Colonic mucosa (tissue), 4 donors: ENCODE data around the gene CNDP1. TPM values are rescaled to one million over a fixed set of nuclear protein-coding genes. Genes with fewer than 3 reads are reported as not detected.
"Not testable (repeated sequence)": the region's sequence is repeated elsewhere in the genome, so short reads cannot be mapped to it uniquely, and the experiment has no call there.

ENCODE experiments used
- DNase-seq: peaks from one replicate; pipeline ENCODE4 v3.0.0-alpha.2; 2020
- H3K27ac ChIP-seq: fragments of 200-600 bp; one replicate; pipeline ENCODE4 v1.8.0; 2021
- H3K27me3 ChIP-seq: fragments of 200-600 bp; one replicate; pipeline ENCODE4 v1.8.0; 2021
- H3K36me3 ChIP-seq: fragments of 200-600 bp; one replicate; pipeline ENCODE4 v1.8.0; 2021
- H3K4me1 ChIP-seq: fragments of 200-600 bp; one replicate; pipeline ENCODE4 v1.8.0; 2021; ENCODE audit warnings: mild to moderate bottlenecking
- H3K4me3 ChIP-seq: fragments of 200-600 bp; one replicate; pipeline ENCODE4 v1.8.0; 2021
- H3K9ac ChIP-seq, 2 donors: one replicate each; pipeline ENCODE4 v1.7.0; 2013; ENCODE audit warnings: control low read depth in 2 of 2, low read depth in 2 of 2, low read length in 2 of 2
- H3K9me3 ChIP-seq: fragments of 200-600 bp; one replicate; pipeline ENCODE4 v1.8.0; 2021
- intact Hi-C: fragments of 100-400 bp; cut with DNase I; formaldehyde crosslinking; loops from one replicate; pipeline ENCODE4 v1.14.1; 2022
- total RNA-seq, 2 donors: library from RNA; stranded (reverse); fragmentation: NEBNext Ultra II Directional in 1 of 2; extraction: Animal tissue kit (Norgen Biotek cat#: 25700) in 1 of 2; gene quantifications; one replicate each; pipeline ENCODE4 v1.2.1, GENCODE V29; 2021
- TF ChIP-seq, protein P1 (sequence below): fragments of 200-600 bp; IDR thresholded peaks from one replicate; pipeline ENCODE4 v1.8.0; 2022; ENCODE audit warnings: antibody characterized with exemption, mild to moderate bottlenecking
- donor health status: healthy.
- donor health status: DM: no; HTN: no; CAD: no.
- donor health status: DM: no; HTN: no; CAD: no.

Gene CNDP1
- total RNA-seq, 2 donors from 2014 or later, result 0.10 TPM; not detected in 1

- TF ChIP-seq, protein P1, sequence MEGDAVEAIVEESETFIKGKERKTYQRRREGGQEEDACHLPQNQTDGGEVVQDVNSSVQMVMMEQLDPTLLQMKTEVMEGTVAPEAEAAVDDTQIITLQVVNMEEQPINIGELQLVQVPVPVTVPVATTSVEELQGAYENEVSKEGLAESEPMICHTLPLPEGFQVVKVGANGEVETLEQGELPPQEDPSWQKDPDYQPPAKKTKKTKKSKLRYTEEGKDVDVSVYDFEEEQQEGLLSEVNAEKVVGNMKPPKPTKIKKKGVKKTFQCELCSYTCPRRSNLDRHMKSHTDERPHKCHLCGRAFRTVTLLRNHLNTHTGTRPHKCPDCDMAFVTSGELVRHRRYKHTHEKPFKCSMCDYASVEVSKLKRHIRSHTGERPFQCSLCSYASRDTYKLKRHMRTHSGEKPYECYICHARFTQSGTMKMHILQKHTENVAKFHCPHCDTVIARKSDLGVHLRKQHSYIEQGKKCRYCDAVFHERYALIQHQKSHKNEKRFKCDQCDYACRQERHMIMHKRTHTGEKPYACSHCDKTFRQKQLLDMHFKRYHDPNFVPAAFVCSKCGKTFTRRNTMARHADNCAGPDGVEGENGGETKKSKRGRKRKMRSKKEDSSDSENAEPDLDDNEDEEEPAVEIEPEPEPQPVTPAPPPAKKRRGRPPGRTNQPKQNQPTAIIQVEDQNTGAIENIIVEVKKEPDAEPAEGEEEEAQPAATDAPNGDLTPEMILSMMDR, result no peak
- peaks cover 8% of the 10 kb centered on the region for H3K36me3 ChIP-seq
- no peak overlapping the region for H3K27ac ChIP-seq
- no peaks in the 10 kb centered on the region for H3K9me3 ChIP-seq
- peaks cover 9% of the 10 kb centered on the region for H3K4me1 ChIP-seq
- no peak overlapping the region for H3K9ac ChIP-seq
- H3K4me3 ChIP-seq, result no peak overlapping the region
- no peak for DNase-seq
- H3K27me3 ChIP-seq, result no peaks in the 10 kb centered on the region
- intact Hi-C loops, result no loop called here
Observed at GRCh38 chr18:74519320-74520095, 14.8 kb upstream of the CNDP1 start.

DNA sequence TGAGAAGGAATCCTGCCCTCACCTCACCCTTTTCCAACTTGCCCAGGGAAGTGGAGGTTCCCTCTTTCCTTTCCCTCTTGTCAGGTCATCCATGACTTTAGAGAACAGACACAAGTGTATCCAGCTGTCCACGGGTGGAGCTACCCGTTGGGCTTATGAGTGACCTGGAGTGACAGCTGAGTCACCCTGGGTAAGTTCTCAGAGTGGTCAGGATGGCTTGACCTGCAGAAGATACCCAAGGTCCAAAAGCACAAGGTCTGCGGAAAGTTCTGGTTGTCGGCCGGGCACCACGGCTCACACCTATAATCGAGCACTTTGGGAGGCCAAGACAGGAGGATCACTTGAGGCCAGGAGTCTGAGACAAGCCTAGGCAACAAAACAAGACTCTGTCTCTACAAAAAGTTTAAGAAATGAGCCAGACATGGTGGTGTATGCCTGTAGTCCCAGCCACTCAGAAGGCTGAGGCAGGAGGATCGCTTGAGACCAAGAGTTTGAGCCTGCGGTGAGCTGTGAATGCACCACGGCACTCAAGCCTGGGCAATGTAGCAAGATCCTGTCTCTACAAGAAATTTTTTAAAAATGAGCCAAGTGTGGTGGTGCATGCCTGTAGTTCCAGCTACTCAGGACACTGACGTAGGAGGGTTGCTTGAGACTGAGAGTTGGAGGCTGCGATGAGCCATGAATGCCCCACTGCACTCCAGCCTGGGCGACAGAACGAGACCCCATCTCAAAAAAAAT, 14.0 kb upstream of the CNDP1 start:
- TF ChIP-seq, protein P1, result no peak
- no peaks in the 10 kb centered on the region for H3K27me3 ChIP-seq
- H3K9ac ChIP-seq, result no peak overlapping the region
- no peak overlapping the region for H3K4me3 ChIP-seq
- peaks cover 9% of the 10 kb centered on the region for H3K4me1 ChIP-seq
- intact Hi-C loops, result no loop called here
- no peak overlapping the region for H3K27ac ChIP-seq
- no peak for DNase-seq
- no peaks in the 10 kb centered on the region for H3K9me3 ChIP-seq
- H3K36me3 ChIP-seq, result peaks cover 8% of the 10 kb centered on the region

GRCh38 chr18:74521068-74521725, 13.1 kb upstream of the CNDP1 start:
- Histone ChIP-seq H3K9ac (no peak overlapping the region), H3K27me3 (no peaks in the 10 kb centered on the region), H3K4me1 (peaks cover 9% of the 10 kb centered on the region), H3K27ac (no peak overlapping the region), H3K9me3 (no peaks in the 10 kb centered on the region), H3K4me3 (no peak overlapping the region), H3K36me3 (peaks cover 8% of the 10 kb centered on the region)
- TF ChIP-seq, protein P1, result no peak
- intact Hi-C loops, result no loop called here
- no peak for DNase-seq

DNA sequence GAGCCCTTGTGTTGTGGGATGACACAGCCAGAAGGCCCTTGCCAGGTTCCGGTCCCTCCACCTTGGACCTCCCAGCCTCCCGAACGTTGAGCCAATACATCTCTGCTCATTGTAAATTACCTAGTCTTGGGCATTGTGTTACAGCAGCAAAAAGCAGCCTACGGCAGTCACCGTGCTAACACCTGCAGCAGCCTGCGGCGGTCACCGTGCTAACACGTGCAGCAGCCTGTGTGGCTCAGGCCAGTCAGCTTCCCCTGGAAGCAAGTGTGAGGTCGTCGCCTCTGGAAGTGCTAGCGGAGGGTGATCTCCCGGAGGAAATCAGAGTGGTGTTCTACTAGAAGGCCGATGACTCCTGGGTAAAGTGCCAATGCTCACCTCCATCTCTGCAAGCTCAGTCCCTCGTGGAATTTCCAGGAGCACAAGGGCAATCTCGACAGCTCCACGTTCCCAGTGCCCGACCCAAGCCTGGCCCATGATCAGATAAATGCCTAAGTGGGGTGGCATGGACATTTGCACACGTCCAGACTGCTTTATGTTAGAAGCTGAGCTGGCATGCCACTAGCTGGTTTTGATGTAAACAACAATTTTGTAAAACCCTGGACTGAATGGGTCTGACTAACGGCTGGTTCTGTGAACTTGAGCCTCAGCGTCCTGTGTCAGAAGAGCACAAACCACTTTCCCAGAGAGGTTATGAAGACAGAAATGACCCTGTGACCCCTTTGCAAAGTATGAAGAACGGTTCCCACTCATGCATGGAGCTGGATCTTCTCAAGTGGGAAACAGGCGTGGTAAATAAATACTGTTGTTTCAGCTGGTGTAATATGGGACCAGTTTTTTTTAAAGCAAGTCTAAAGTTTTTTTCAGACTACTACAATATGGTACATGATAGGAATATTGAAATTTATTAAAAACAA, 11.4 kb upstream of the CNDP1 start:
- no peak overlapping the region for H3K4me3 ChIP-seq
- peaks cover 8% of the 10 kb centered on the region for H3K36me3 ChIP-seq
- H3K27me3 ChIP-seq, result no peaks in the 10 kb centered on the region
- H3K9ac ChIP-seq, result no peak overlapping the region
- no peaks in the 10 kb centered on the region for H3K9me3 ChIP-seq
- H3K4me1 ChIP-seq, result peaks cover 9% of the 10 kb centered on the region
- H3K27ac ChIP-seq, result no peak overlapping the region
- TF ChIP-seq, protein P1, result no peak
- DNase-seq, result no peak
- intact Hi-C loops, result no loop called here

DNA sequence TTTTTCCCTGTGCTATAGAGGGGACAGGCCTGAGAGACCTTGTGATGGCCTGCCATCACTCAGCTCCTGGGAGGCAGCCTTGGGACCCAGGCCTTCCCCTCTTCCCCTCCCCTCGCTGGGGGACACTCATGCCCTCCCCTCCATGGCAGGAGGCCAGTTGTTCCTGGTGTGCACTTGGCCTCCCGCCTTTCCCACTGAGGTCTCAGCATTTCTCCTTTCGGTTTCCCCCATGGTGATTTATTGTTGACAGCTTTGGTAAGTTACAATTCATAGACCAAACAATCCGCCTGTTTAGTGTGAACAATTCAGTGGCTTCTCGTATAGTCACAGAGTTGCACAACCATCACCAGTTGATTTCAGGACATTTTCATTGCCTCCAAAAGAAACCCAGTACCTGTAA, 10.2 kb upstream of the CNDP1 start:
- Histone ChIP-seq H3K4me1 (peaks cover 9% of the 10 kb centered on the region), H3K4me3 (no peak overlapping the region), H3K9ac (no peak overlapping the region), H3K27me3 (no peaks in the 10 kb centered on the region), H3K9me3 (no peaks in the 10 kb centered on the region), H3K27ac (peak overlapping the region; percentile 66), H3K36me3 (peaks cover 6% of the 10 kb centered on the region)
- TF ChIP-seq, protein P1, result no peak
- intact Hi-C loops, result no loop called here
- no peak for DNase-seq

- H3K4me3 ChIP-seq, H3K27me3 ChIP-seq, H3K9me3 ChIP-seq, DNase-seq, H3K4me1 ChIP-seq, H3K9ac ChIP-seq, H3K36me3 ChIP-seq, intact Hi-C loops: not testable (repeated sequence)
- H3K27ac ChIP-seq, result peak overlapping the region; percentile 28
Observed at GRCh38 chr18:74524915-74525314, 9.4 kb upstream of the CNDP1 start.
